Measurements from ENCODE around the gene CGB5. TPM values are rescaled to one million over a fixed set of nuclear protein-coding genes. Genes with fewer than 3 reads are reported as not detected.
"Not testable (repeated sequence)": the region's sequence is repeated elsewhere in the genome, so short reads cannot be mapped to it uniquely, and the experiment has no call there.

The CGB5 gene
- total RNA-seq, 2 donors from 2014 or later: 0.44 TPM; not detected in 1

DNA sequence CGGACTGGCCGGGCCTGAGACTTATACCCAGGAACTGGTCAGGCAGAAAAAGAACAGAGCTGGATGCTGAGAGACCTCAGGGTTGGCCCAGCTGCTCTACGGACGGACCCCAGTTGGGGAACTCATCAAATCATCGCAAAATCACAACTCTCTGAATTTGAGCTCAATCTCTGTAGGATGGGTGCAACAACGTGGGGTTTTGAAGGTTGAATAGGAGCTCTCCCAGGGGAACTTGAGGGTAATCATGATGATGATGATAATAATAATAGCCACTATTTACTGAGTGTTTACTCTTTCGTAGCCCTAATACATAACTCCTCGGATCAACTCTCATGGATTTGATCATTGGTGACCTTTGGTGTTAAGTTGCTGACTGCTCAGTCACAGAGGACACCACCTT, 13.3 kb upstream of the CGB5 start:
- H3K27ac Mint-ChIP-seq; H3K9ac ChIP-seq (ENCODE audit: extremely low read depth, low read length, poor library complexity, severe bottlenecking); H3K4me1 Mint-ChIP-seq; H3K9me3 Mint-ChIP-seq; H3K36me3 Mint-ChIP-seq (ENCODE audit: low read depth); H3K36me3 ChIP-seq (ENCODE audit: control insufficient read depth, insufficient read depth, low read length); DNase-seq; H3K4me1 ChIP-seq (ENCODE audit: control insufficient read depth, insufficient read depth, low read length); H3K27ac ChIP-seq (ENCODE audit: low read depth, low read length); H3K4me3 Mint-ChIP-seq; H3K27me3 ChIP-seq (ENCODE audit: control insufficient read depth, insufficient read depth, low read length, poor library complexity, severe bottlenecking); H3K4me3 ChIP-seq (ENCODE audit: low read length); H3K9me3 ChIP-seq (ENCODE audit: control insufficient read depth, low read length): not testable (repeated sequence)
- 76 to 95% methylated on average over 3 to 4 of the region's 8 CpGs for WGBS, 2 experiments (ENCODE audit: insufficient coverage in 1 of 2, insufficient read length in 1 of 2)
- H3K27me3 Mint-ChIP-seq (ENCODE audit: insufficient read depth): peaks cover 13% of the 10 kb centered on the region

DNA sequence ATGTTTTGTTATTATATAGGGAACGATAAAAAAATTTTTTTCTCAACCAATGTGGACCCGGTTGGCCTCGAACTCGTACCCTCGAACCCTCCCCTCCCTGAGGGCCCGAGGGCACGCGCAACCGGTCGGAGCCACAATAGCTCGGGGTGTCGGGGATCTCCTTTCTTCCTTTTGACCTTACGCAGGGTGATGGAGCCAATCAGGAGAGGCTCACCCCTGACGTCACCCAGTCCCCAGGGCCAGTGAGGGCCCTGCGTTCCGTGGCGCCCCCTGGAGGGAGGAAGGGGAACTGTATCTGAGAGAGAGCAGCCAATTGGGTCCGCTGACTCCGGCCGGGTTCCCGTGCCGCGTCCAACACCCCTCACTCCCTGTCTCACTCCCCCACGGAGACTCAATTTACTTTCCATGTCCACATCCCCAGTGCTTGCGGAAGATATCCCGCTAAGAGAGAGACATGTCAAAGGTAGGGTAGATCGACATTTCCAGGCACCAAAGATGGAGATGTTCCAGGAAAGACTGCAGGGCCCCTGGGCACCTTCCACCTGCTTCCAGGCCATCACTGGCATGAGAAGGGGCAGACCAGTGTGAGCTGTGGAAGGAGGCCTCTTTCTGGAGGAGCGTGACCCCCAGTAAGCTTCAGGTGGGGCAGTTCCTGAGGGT, 11.9 kb upstream of the CGB5 start, which contains the start of gene CGB2:
Gene CGB2, plus strand, starts transcription at position 249 of the 660 bp plus-strand sequence. Its CDS starts 206 bp downstream, at position 455.
- WGBS, 2 experiments (ENCODE audit: insufficient coverage in 1 of 2, insufficient read length in 1 of 2): 78 to 80% methylated on average over 13 to 25 of the region's 28 CpGs
- not testable (repeated sequence) for H3K27ac Mint-ChIP-seq; H3K9ac ChIP-seq (ENCODE audit: extremely low read depth, low read length, poor library complexity, severe bottlenecking); H3K27ac ChIP-seq (ENCODE audit: low read depth, low read length); H3K27me3 ChIP-seq (ENCODE audit: control insufficient read depth, insufficient read depth, low read length, poor library complexity, severe bottlenecking); H3K9me3 ChIP-seq (ENCODE audit: control insufficient read depth, low read length); H3K36me3 ChIP-seq (ENCODE audit: control insufficient read depth, insufficient read depth, low read length); H3K4me1 Mint-ChIP-seq; H3K36me3 Mint-ChIP-seq (ENCODE audit: low read depth); H3K4me3 Mint-ChIP-seq; H3K4me1 ChIP-seq (ENCODE audit: control insufficient read depth, insufficient read depth, low read length); H3K9me3 Mint-ChIP-seq; H3K4me3 ChIP-seq (ENCODE audit: low read length)
- TF ChIP-seq, protein P1, sequence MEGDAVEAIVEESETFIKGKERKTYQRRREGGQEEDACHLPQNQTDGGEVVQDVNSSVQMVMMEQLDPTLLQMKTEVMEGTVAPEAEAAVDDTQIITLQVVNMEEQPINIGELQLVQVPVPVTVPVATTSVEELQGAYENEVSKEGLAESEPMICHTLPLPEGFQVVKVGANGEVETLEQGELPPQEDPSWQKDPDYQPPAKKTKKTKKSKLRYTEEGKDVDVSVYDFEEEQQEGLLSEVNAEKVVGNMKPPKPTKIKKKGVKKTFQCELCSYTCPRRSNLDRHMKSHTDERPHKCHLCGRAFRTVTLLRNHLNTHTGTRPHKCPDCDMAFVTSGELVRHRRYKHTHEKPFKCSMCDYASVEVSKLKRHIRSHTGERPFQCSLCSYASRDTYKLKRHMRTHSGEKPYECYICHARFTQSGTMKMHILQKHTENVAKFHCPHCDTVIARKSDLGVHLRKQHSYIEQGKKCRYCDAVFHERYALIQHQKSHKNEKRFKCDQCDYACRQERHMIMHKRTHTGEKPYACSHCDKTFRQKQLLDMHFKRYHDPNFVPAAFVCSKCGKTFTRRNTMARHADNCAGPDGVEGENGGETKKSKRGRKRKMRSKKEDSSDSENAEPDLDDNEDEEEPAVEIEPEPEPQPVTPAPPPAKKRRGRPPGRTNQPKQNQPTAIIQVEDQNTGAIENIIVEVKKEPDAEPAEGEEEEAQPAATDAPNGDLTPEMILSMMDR (conservative IDR thresholded peaks at IDR 0.05): peak; percentile 79
- peak; percentile 87 for DNase-seq
- H3K27me3 Mint-ChIP-seq (ENCODE audit: insufficient read depth): peaks cover 17% of the 10 kb centered on the region

DNA sequence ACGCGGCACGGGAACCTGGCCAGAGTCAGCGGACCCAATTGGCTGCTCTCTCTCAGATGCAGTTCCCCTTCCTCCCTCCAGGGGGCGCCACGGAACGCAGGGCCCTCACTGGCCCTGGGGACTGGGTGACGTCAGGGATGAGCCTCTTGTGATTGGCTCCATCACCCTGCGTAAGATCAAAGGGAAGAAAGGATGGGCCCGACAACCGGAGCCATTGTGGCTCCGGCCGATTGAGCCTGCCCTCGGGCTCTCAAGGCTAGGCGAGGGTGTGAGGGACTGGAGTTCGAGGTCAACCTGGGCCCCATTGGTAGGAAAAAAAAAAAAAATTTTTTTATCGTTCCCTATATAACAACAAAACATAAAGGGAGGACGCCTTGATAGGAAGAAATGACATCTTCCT, 6.8 kb upstream of the CGB5 start, which contains the start of gene CGB1:
Gene CGB1, minus strand, starts transcription at position 81 of the 400 bp plus-strand sequence. CDS start 184 bp downstream, outside the sequence.
- H3K27ac Mint-ChIP-seq; H3K4me3 ChIP-seq (ENCODE audit: low read length); H3K36me3 Mint-ChIP-seq (ENCODE audit: low read depth); H3K9ac ChIP-seq (ENCODE audit: extremely low read depth, low read length, poor library complexity, severe bottlenecking); H3K4me1 Mint-ChIP-seq; H3K4me3 Mint-ChIP-seq; H3K36me3 ChIP-seq (ENCODE audit: control insufficient read depth, insufficient read depth, low read length); H3K27ac ChIP-seq (ENCODE audit: low read depth, low read length); H3K9me3 ChIP-seq (ENCODE audit: control insufficient read depth, low read length); H3K4me1 ChIP-seq (ENCODE audit: control insufficient read depth, insufficient read depth, low read length); H3K9me3 Mint-ChIP-seq; H3K27me3 ChIP-seq (ENCODE audit: control insufficient read depth, insufficient read depth, low read length, poor library complexity, severe bottlenecking): not testable (repeated sequence)
- TF ChIP-seq, protein P1 (conservative IDR thresholded peaks at IDR 0.05): peak; percentile 79
- peaks cover 13% of the 10 kb centered on the region for H3K27me3 Mint-ChIP-seq (ENCODE audit: insufficient read depth)
- peak; percentile 84 for DNase-seq
- 58 to 70% methylated on average over 12 to 16 of the region's 18 CpGs for WGBS, 2 experiments (ENCODE audit: insufficient coverage in 1 of 2, insufficient read length in 1 of 2)

DNA sequence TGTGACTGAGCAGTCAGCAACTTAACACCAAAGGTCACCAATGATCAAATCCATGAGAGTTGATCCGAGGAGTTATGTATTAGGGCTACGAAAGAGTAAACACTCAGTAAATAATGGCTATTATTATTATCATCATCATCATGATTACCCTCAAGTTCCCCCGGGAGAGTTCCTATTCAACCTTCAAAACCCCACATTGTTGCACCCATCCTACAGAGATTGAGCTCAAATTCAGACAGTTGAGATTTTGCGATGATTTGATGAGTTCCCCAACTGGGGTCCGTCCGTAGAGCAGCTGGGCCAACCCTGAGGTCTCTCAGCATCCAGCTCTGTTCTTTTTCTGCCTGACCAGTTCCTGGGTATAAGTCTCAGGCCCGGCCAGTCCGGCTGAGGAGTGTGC, 5.5 kb upstream of the CGB5 start:
- H3K4me1 Mint-ChIP-seq; H3K4me1 ChIP-seq (ENCODE audit: control insufficient read depth, insufficient read depth, low read length); H3K27me3 ChIP-seq (ENCODE audit: control insufficient read depth, insufficient read depth, low read length, poor library complexity, severe bottlenecking); H3K36me3 Mint-ChIP-seq (ENCODE audit: low read depth); DNase-seq; H3K27ac Mint-ChIP-seq; H3K9me3 Mint-ChIP-seq; H3K4me3 ChIP-seq (ENCODE audit: low read length); H3K9me3 ChIP-seq (ENCODE audit: control insufficient read depth, low read length); H3K4me3 Mint-ChIP-seq; H3K9ac ChIP-seq (ENCODE audit: extremely low read depth, low read length, poor library complexity, severe bottlenecking); H3K36me3 ChIP-seq (ENCODE audit: control insufficient read depth, insufficient read depth, low read length); H3K27ac ChIP-seq (ENCODE audit: low read depth, low read length): not testable (repeated sequence)
- peaks cover 13% of the 10 kb centered on the region for H3K27me3 Mint-ChIP-seq (ENCODE audit: insufficient read depth)
- WGBS, 2 experiments (ENCODE audit: insufficient coverage in 1 of 2, insufficient read length in 1 of 2): 97 to 100% methylated on average over 1 to 4 of the region's 8 CpGs

DNA sequence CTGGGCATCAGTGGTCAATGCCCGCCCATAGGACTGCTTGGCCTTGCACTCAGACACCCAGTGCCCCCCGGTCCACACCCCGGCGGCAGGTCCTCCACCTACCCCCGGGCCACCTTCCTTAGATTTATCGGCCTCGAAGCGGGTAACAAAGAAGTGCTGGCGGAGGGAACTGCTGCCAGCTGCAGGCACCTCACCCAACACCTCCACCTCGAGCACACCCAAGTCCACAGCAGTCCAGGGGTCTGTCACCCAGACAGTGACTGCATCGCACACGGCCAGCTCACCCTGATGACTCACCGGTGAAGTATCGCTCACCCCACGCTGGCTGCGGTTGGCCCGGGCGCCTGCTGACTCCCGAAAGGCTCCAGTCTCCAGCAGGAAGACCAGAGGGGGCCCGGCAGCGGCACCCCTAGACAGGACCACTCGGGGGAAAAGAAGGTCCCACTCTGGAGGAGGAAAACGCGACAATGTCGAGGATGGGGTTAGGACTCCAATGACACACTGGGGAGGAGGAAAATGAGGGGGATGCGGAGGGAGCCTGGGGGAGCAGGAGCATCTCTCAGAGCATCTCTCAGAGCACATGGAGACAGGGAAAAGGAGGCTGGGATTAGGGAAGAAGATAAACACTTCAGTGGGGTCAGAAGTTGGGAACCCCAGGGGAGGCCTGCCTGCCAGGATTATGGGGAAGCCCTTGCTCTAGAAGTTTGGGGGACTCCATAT, 4.9 kb upstream of the CGB5 start:
- not testable (repeated sequence) for H3K4me3 Mint-ChIP-seq; H3K9me3 Mint-ChIP-seq; H3K27me3 ChIP-seq (ENCODE audit: control insufficient read depth, insufficient read depth, low read length, poor library complexity, severe bottlenecking); H3K9ac ChIP-seq (ENCODE audit: extremely low read depth, low read length, poor library complexity, severe bottlenecking); H3K36me3 ChIP-seq (ENCODE audit: control insufficient read depth, insufficient read depth, low read length); H3K36me3 Mint-ChIP-seq (ENCODE audit: low read depth); DNase-seq; H3K4me3 ChIP-seq (ENCODE audit: low read length); H3K27ac Mint-ChIP-seq; H3K4me1 Mint-ChIP-seq; H3K27ac ChIP-seq (ENCODE audit: low read depth, low read length); H3K4me1 ChIP-seq (ENCODE audit: control insufficient read depth, insufficient read depth, low read length); H3K9me3 ChIP-seq (ENCODE audit: control insufficient read depth, low read length)
- H3K27me3 Mint-ChIP-seq (ENCODE audit: insufficient read depth): peaks cover 15% of the 10 kb centered on the region
- 83 to 86% methylated on average over 18 to 26 of the region's 26 CpGs for WGBS, 2 experiments (ENCODE audit: insufficient coverage in 1 of 2, insufficient read length in 1 of 2)
